ENCODE results near the gene SPEN. TPM values are rescaled to one million over a fixed set of nuclear protein-coding genes. Genes with fewer than 3 reads are reported as not detected.

SPEN gene
- total and polyA plus RNA-seq, 9 of the 15 experiments (the other 6 are each of a cell fraction or from before 2014, with no cell fraction given): 5.7 to 87.5 (median 27.2) TPM

- DNase-seq (ENCODE audit: extremely low read depth in 1 of 4, low spot score in 3 of 4): no peak
- Histone ChIP-seq H3K27me3 (ENCODE audit: control insufficient read depth in 2 of 2, insufficient read depth in 2 of 2, low read length in 2 of 2) (no peaks in the 10 kb centered on the region), H3K9me3 (replicated peaks; ENCODE audit: control insufficient read depth, insufficient read depth, low read depth, low read length) (no peaks in the 10 kb centered on the region), H3K4me2 (ENCODE audit: insufficient read depth, low read length) (no peak overlapping the region), H3K9me1 (ENCODE audit: control insufficient read depth, insufficient read depth, low read length) (no peaks in the 10 kb centered on the region), H3K9ac (ENCODE audit: insufficient read depth in 1 of 2, low read depth in 2 of 2, low read length in 2 of 2) (no peak overlapping the region), H3K36me3 (ENCODE audit: control insufficient read depth, insufficient read depth, low read length) (peaks cover 26% of the 10 kb centered on the region; the same call in 1 of the 3 replicates), H4K20me1 (replicated peaks; ENCODE audit: control insufficient read depth, insufficient read depth, low read length) (no peaks in the 10 kb centered on the region), H3K79me2 (ENCODE audit: control insufficient read depth, insufficient read depth, low read length) (peaks cover 62% of the 10 kb centered on the region), H3K4me3 (no peak overlapping the region), H3K27ac (ENCODE audit: extremely low read depth, low read depth, low read length) (no peak overlapping the region), H2AFZ (ENCODE audit: low read depth, low read length) (no peak overlapping the region), H3K4me1 (replicated peaks in 1 of 2; ENCODE audit: control insufficient read depth in 2 of 2, insufficient read depth in 2 of 2, low read length in 2 of 2) (peaks cover 7 to 15% of the 10 kb centered on the region in 2 experiments; a peak in 4 of 5 replicates)
- ChIA-PET CTCF (ENCODE audit: low intra/inter-chr PET ratio) (no interaction called here), POLR2A (interaction anchor here (0.7 to 1.5 kb wide), 2 partner anchors 10 to 128 kb away, joined by 3 to 5 read pairs; no protein-coding TSS in a partner anchor)
- in situ Hi-C loops (cut with MboI): no loop called here
- WGBS (ENCODE audit: insufficient coverage, low coverage, missing lambda C conversion rate): 78% methylated on average over 5 of the region's 5 CpGs
- TF ChIP-seq ZNF143 (CRISPR knock-in tag; IDR thresholded peaks at IDR 0.05) (no peak), ZC3H8 (IDR thresholded peaks at IDR 0.05) (no peak), NONO (IDR thresholded peaks at IDR 0.05; ENCODE audit: low read depth in 2 of 2, low read length in 1 of 2) (no peak)
- TF ChIP-seq, protein P1, sequence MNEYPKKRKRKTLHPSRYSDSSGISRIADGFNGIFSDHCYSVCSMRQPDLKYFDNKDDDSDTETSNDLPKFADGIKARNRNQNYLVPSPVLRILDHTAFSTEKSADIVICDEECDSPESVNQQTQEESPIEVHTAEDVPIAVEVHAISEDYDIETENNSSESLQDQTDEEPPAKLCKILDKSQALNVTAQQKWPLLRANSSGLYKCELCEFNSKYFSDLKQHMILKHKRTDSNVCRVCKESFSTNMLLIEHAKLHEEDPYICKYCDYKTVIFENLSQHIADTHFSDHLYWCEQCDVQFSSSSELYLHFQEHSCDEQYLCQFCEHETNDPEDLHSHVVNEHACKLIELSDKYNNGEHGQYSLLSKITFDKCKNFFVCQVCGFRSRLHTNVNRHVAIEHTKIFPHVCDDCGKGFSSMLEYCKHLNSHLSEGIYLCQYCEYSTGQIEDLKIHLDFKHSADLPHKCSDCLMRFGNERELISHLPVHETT (CRISPR knock-in tag; conservative IDR thresholded peaks at IDR 0.05 in 1 of 2, IDR thresholded peaks at IDR 0.05 in 1 of 2): no peak
- no peak for FAIRE-seq
- no peak for ATAC-seq
- no TSS peak for BruUV-seq (replicated peaks)
- intact Hi-C loops (cut with micrococcal nuclease): no loop called here
Measured at GRCh38 chr1:15960808-15961207, 113.3 kb downstream of the SPEN start.

Data from K562 (cell line).